ENCODE measurements around the gene TLCD3A.

Gene TLCD3A

GRCh38 chr17:732902-733720 lies 715 bp downstream of the TLCD3A start:
- TF ChIP-seq CTCF (IDR thresholded peaks at IDR 0.05; ENCODE audit: insufficient read depth, low read length, missing control alignments) = no peak
- POLR2A ChIA-PET = interaction anchor here (0.6 kb wide), 3 partner anchors 17 to 216 kb away, joined by 3 to 4 read pairs (median 3); no protein-coding TSS in a partner anchor
- peak overlapping the region; percentile 72 for H3K4me3 ChIP-seq (ENCODE audit: low read depth, low read length)
- no peak for DNase-seq (ENCODE audit: low read depth, low spot score)
- CTCF ChIA-PET = interaction anchor here (1.1 to 2.1 kb wide), 3 partner anchors 20 to 247 kb away, joined by 3 to 5 read pairs (median 5); partner anchors contain the start of genes GEMIN4 and NXN

- no peak for DNase-seq (ENCODE audit: low read depth, low spot score)
- TF ChIP-seq CTCF (IDR thresholded peaks at IDR 0.05; ENCODE audit: insufficient read depth, low read length, missing control alignments) = no peak
- ChIA-PET CTCF (interaction anchor here (1.0 to 2.1 kb wide), 4 partner anchors 9 to 246 kb away, joined by 3 to 5 read pairs (median 4); partner anchors contain the start of genes GEMIN4 and NXN), POLR2A (no interaction called here)
- H3K4me3 ChIP-seq (ENCODE audit: low read depth, low read length) = peak overlapping the region; percentile 72
These were observed 1.3 kb downstream of the TLCD3A start for GRCh38 chr17:733743-734142.

- POLR2A ChIA-PET = interaction anchor here (0.6 kb wide), 1 partner anchor 13 kb away, joined by 4 read pairs; no protein-coding TSS in a partner anchor
- TF ChIP-seq CTCF (IDR thresholded peaks at IDR 0.05; ENCODE audit: insufficient read depth, low read length, missing control alignments) = no peak
- H3K4me3 ChIP-seq (ENCODE audit: low read depth, low read length) = no peak overlapping the region
These were observed 5.2 kb downstream of the TLCD3A start for GRCh38 chr17:737561-738113.

GRCh38 chr17:740240-741017 lies 8.0 kb downstream of the TLCD3A start:
- CTCF ChIA-PET = interaction anchor here (0.8 to 6.9 kb wide), 2 partner anchors 11 to 240 kb away, joined by 3 to 48 read pairs; partner anchors contain the start of gene GEMIN4

More at GRCh38 chr17:737561-738113, 5.2 kb downstream of the TLCD3A start:
- DNase-seq (ENCODE audit: low read depth, low spot score) = no peak
- CTCF ChIA-PET = interaction anchor here (0.5 to 6.9 kb wide), 5 partner anchors 11 to 258 kb away, joined by 3 to 48 read pairs (median 5); partner anchors contain the start of gene GEMIN4

GRCh38 chr17:742147-742793 lies 9.9 kb downstream of the TLCD3A start:
- no peak for DNase-seq (ENCODE audit: low read depth, low spot score)
- ChIA-PET CTCF (interaction anchor here (0.9 to 6.9 kb wide), 5 partner anchors 8 to 254 kb away, joined by 3 to 48 read pairs (median 3); partner anchors contain the start of gene GEMIN4), POLR2A (no interaction called here)
- no peak overlapping the region for H3K4me3 ChIP-seq (ENCODE audit: low read depth, low read length)
- no peak for TF ChIP-seq CTCF (IDR thresholded peaks at IDR 0.05; ENCODE audit: insufficient read depth, low read length, missing control alignments)

More at GRCh38 chr17:740240-741017, 8.0 kb downstream of the TLCD3A start:
- POLR2A ChIA-PET = interaction anchor here (0.7 kb wide), 1 partner anchor 410 kb away, joined by 3 read pairs; no protein-coding TSS in a partner anchor
- DNase-seq (ENCODE audit: low read depth, low spot score) = no peak
- no peak overlapping the region for H3K4me3 ChIP-seq (ENCODE audit: low read depth, low read length)
- no peak for TF ChIP-seq CTCF (IDR thresholded peaks at IDR 0.05; ENCODE audit: insufficient read depth, low read length, missing control alignments)

Measured in AG04449 (cell line).